ENCODE results near the gene PUS7L. TPM values are rescaled to one million over a fixed set of nuclear protein-coding genes. Genes with fewer than 3 reads are reported as not detected.

The PUS7L gene
- total RNA-seq, 1 experiment from 2014 or later: 14.4 TPM

- no peak overlapping the region for H2AFZ ChIP-seq (ENCODE audit: low read length)
- H2AK5ac ChIP-seq (ENCODE audit: insufficient read length, low read length): no peak overlapping the region
- H4K5ac ChIP-seq (ENCODE audit: insufficient read length, low read depth, low read length): no peak overlapping the region
- H4K20me1 ChIP-seq (ENCODE audit: control insufficient read depth, insufficient read depth, insufficient read length): no peaks in the 10 kb centered on the region
- no peak overlapping the region for H2BK20ac ChIP-seq (ENCODE audit: low read depth, low read length, poor library complexity, severe bottlenecking)
- H4K91ac ChIP-seq (ENCODE audit: insufficient read length, low read depth, low read length): no peak overlapping the region
- no peak overlapping the region for H3K18ac ChIP-seq (ENCODE audit: insufficient read length, low read depth, low read length)
- H3T11ph ChIP-seq (ENCODE audit: low read length): no peak overlapping the region
- H3K36me3 Mint-ChIP-seq (ENCODE audit: insufficient read depth in 1 of 3, low read depth in 3 of 3): peaks cover 0 to 6% (median 2%) of the 10 kb centered on the region in 3 experiments; a peak in 3 of 7 replicates
- H3K23me2 ChIP-seq (ENCODE audit: insufficient read length, low read depth, low read length, poor library complexity, severe bottlenecking): no peaks in the 10 kb centered on the region
- H3K27ac ChIP-seq (ENCODE audit: insufficient read length, low read depth, low read length): no peak overlapping the region
- H3K23ac ChIP-seq (ENCODE audit: insufficient read length, low read depth, low read length): no peak overlapping the region
- H3K56ac ChIP-seq (ENCODE audit: insufficient read length, low read depth, low read length): no peak overlapping the region
- H2BK5ac ChIP-seq (ENCODE audit: insufficient read length, low read length): no peak overlapping the region
- TF ChIP-seq, protein P1, sequence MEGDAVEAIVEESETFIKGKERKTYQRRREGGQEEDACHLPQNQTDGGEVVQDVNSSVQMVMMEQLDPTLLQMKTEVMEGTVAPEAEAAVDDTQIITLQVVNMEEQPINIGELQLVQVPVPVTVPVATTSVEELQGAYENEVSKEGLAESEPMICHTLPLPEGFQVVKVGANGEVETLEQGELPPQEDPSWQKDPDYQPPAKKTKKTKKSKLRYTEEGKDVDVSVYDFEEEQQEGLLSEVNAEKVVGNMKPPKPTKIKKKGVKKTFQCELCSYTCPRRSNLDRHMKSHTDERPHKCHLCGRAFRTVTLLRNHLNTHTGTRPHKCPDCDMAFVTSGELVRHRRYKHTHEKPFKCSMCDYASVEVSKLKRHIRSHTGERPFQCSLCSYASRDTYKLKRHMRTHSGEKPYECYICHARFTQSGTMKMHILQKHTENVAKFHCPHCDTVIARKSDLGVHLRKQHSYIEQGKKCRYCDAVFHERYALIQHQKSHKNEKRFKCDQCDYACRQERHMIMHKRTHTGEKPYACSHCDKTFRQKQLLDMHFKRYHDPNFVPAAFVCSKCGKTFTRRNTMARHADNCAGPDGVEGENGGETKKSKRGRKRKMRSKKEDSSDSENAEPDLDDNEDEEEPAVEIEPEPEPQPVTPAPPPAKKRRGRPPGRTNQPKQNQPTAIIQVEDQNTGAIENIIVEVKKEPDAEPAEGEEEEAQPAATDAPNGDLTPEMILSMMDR (conservative IDR thresholded peaks at IDR 0.05): no peak
- H3K79me2 ChIP-seq (ENCODE audit: insufficient read depth, low read length): no peaks in the 10 kb centered on the region
- H3K4me1 Mint-ChIP-seq: peaks cover 21 to 23% of the 10 kb centered on the region in 2 experiments
- DNase-seq: no peak
- no peak overlapping the region for H3K4ac ChIP-seq (ENCODE audit: low read depth, low read length)
- no peak overlapping the region for H2BK15ac ChIP-seq (ENCODE audit: low read depth, low read length)
- H3K27me3 Mint-ChIP-seq (ENCODE audit: low read depth): no peaks in the 10 kb centered on the region; the same call in 1 of the 2 replicates
- H3K27ac Mint-ChIP-seq: peak overlapping the region in 1 of 3 experiments; percentile 69; a peak in 1 of 7 replicates
- H3K4me2 ChIP-seq (ENCODE audit: insufficient read depth, insufficient read length, low read length): no peak overlapping the region
- no peaks in the 10 kb centered on the region for H3K79me1 ChIP-seq (ENCODE audit: insufficient read depth, low read depth, low read length, poor library complexity, severe bottlenecking)
- peaks cover 0 to 3% of the 10 kb centered on the region in 2 experiments; a peak in 1 of 5 replicates for H3K9me3 Mint-ChIP-seq
- H3K4me3 Mint-ChIP-seq: no peak overlapping the region
- H2BK120ac ChIP-seq (ENCODE audit: low read depth, low read length, poor library complexity, severe bottlenecking): no peak overlapping the region
- H3K14ac ChIP-seq (ENCODE audit: insufficient read depth, low read length): no peak overlapping the region
- H3K4me1 ChIP-seq (ENCODE audit: insufficient read depth, low read length): no peaks in the 10 kb centered on the region
- no peak overlapping the region for H3K9ac ChIP-seq (ENCODE audit: extremely low read depth, insufficient read length, low read length)
- no peak overlapping the region for H2BK12ac ChIP-seq (ENCODE audit: insufficient read length, low read depth, low read length)
- no peaks in the 10 kb centered on the region for H3K9me3 ChIP-seq (ENCODE audit: control insufficient read depth, low read depth, low read length)
- H4K8ac ChIP-seq (replicated peaks; ENCODE audit: insufficient read length, low read depth, low read length): no peak overlapping the region
- H3K27me3 ChIP-seq (ENCODE audit: insufficient read depth, low read length): no peaks in the 10 kb centered on the region
Observed at GRCh38 chr12:43723134-43723533, 35.5 kb downstream of the PUS7L start.

Data from H9 (cell line).